Activated CD8-positive, alpha-beta T cell treated with anti-CD3 and anti-CD28 coated beads for 36 hours (primary cell): Measurements from ENCODE around the gene EHD4. TPM values are rescaled to one million over a fixed set of nuclear protein-coding genes. Genes with fewer than 3 reads are reported as not detected.

Experiments
- ATAC-seq: fragments of 200-7000 bp; cut with Tn5 transposase; one replicate; pipeline ENCODE4 v1.10.0; 2021; ENCODE audit warnings: mild to moderate bottlenecking, moderate library complexity
- CTCF ChIA-PET: fragments of 350-600 bp; sonication (Branson Sonifier 250); formaldehyde crosslinking; loops from one replicate; lab custom pipeline; 2021; ENCODE audit warnings: antibody characterized with exemption; lab: Charles Lee
- POLR2A ChIA-PET: fragments of 350-600 bp; sonication (Branson Sonifier 250); formaldehyde crosslinking; loops from one replicate; lab custom pipeline; 2021; ENCODE audit warnings: antibody characterized with exemption; lab: Charles Lee
- DNase-seq: peaks from one replicate; pipeline ENCODE4 v3.0.0-alpha.2; 2020
- H3K27ac Mint-ChIP-seq: one replicate; pipeline ENCODE4 v1.8.0; 2021; ENCODE audit warnings: mild to moderate bottlenecking, mixed read lengths
- H3K27me3 Mint-ChIP-seq: one replicate; pipeline ENCODE4 v1.8.0; 2021; ENCODE audit warnings: mixed read lengths
- H3K36me3 Mint-ChIP-seq: one replicate; pipeline ENCODE4 v1.8.0; 2021; ENCODE audit warnings: low read depth, mixed read lengths
- H3K4me1 Mint-ChIP-seq: one replicate; pipeline ENCODE4 v1.8.0; 2021; ENCODE audit warnings: low read depth, mixed read lengths
- H3K4me3 Mint-ChIP-seq: one replicate; pipeline ENCODE4 v1.8.0; 2021; ENCODE audit warnings: mild to moderate bottlenecking, moderate library complexity, mixed read lengths
- H3K9me3 Mint-ChIP-seq: one replicate; pipeline ENCODE4 v1.8.0; 2021; ENCODE audit warnings: mixed read lengths
- CTCF ChIP-seq: fragments of 200-600 bp; IDR thresholded peaks from one replicate; pipeline ENCODE4 v1.8.0; 2022; ENCODE audit warnings: antibody characterized with exemption, mild to moderate bottlenecking
- intact Hi-C: fragments of 100-400 bp; cut with micrococcal nuclease; formaldehyde crosslinking; loops from one replicate; pipeline ENCODE4 v1.10.0; 2022
- total RNA-seq, 2 experiments: library from RNA; stranded (reverse); gene quantifications; one replicate each; pipeline ENCODE4 v1.2.3, GENCODE V29; 2021

The EHD4 gene
- total RNA-seq, 2 experiments from 2014 or later = 22.3 to 22.6 TPM

- Mint-ChIP-seq H3K4me3 (no peak overlapping the region), H3K36me3 (peaks cover 7% of the 10 kb centered on the region), H3K4me1 (no peaks in the 10 kb centered on the region), H3K27me3 (no peaks in the 10 kb centered on the region), H3K27ac (no peak overlapping the region), H3K9me3 (no peaks in the 10 kb centered on the region)
- intact Hi-C loops = no loop called here
- ChIA-PET CTCF (interaction anchor here (1.1 kb wide), 1 partner anchor 45 kb away, joined by 4 read pairs; no protein-coding TSS in a partner anchor), POLR2A (interaction anchor here (1.2 kb wide), 1 partner anchor 22 kb away, joined by 3 read pairs; no protein-coding TSS in a partner anchor)
- no peak for TF ChIP-seq CTCF
- DNase-seq = no peak
- no peak for ATAC-seq
These were observed 22.8 kb downstream of the EHD4 start for GRCh38 chr15:41949401-41950126.

- Mint-ChIP-seq H3K27ac (no peak overlapping the region), H3K4me1 (no peaks in the 10 kb centered on the region), H3K36me3 (peaks cover 7% of the 10 kb centered on the region), H3K9me3 (no peaks in the 10 kb centered on the region), H3K27me3 (no peaks in the 10 kb centered on the region), H3K4me3 (no peak overlapping the region)
- DNase-seq = no peak
- POLR2A ChIA-PET = interaction anchor here (1.2 kb wide), 1 partner anchor 23 kb away, joined by 3 read pairs; no protein-coding TSS in a partner anchor
- ATAC-seq = no peak
- no peak for TF ChIP-seq CTCF
- CTCF ChIA-PET = no interaction called here
- intact Hi-C loops = no loop called here
These were observed 23.9 kb downstream of the EHD4 start for GRCh38 chr15:41948490-41948889.

- peaks cover 8% of the 10 kb centered on the region for H3K36me3 Mint-ChIP-seq
- H3K27ac Mint-ChIP-seq = no peak overlapping the region
- H3K27me3 Mint-ChIP-seq = no peaks in the 10 kb centered on the region
- ChIA-PET CTCF (no interaction called here), POLR2A (no interaction called here)
- no peak overlapping the region for H3K4me3 Mint-ChIP-seq
- ATAC-seq (no peak), DNase-seq (no peak)
- H3K4me1 Mint-ChIP-seq = no peaks in the 10 kb centered on the region
- no peaks in the 10 kb centered on the region for H3K9me3 Mint-ChIP-seq
- no peak for TF ChIP-seq CTCF
- intact Hi-C loops = no loop called here
These were observed 25.4 kb downstream of the EHD4 start for GRCh38 chr15:41946970-41947369.

- Mint-ChIP-seq H3K36me3 (peaks cover 9% of the 10 kb centered on the region), H3K27me3 (no peaks in the 10 kb centered on the region), H3K27ac (no peak overlapping the region), H3K4me1 (peaks cover 5% of the 10 kb centered on the region), H3K9me3 (no peaks in the 10 kb centered on the region), H3K4me3 (no peak overlapping the region)
- no peak for TF ChIP-seq CTCF
- intact Hi-C loops = no loop called here
- POLR2A ChIA-PET = interaction anchor here (1.2 kb wide), 1 partner anchor 39 kb away, joined by 3 read pairs; no protein-coding TSS in a partner anchor
- CTCF ChIA-PET = no interaction called here
- ATAC-seq = no peak
- DNase-seq = no peak
These were observed 26.6 kb downstream of the EHD4 start for GRCh38 chr15:41945731-41946130.

DNA sequence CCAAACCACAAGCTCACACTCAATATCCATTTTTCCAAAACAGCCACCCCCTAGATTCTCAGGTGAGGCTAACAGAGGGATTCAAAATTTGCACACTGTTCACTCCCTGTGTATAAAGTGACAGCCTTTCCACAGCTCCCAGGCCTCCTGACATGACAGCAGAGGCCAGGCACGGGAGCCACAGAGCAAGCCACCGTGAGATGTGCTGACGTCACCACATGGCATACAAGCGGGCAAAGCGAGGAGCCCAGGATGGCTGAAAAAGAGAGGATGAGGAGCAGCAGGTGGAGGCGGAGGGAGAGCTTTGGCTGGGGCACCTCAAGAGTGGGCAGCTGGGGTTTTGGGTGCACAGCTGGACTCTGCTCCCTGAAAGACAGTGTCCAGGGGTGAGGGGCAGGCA, 27.1 kb downstream of the EHD4 start:
- Mint-ChIP-seq H3K4me3 (no peak overlapping the region), H3K27me3 (no peaks in the 10 kb centered on the region), H3K9me3 (no peaks in the 10 kb centered on the region), H3K4me1 (peaks cover 10% of the 10 kb centered on the region), H3K27ac (no peak overlapping the region), H3K36me3 (peaks cover 14% of the 10 kb centered on the region)
- ATAC-seq (no peak), DNase-seq (no peak)
- no peak for TF ChIP-seq CTCF
- ChIA-PET POLR2A (interaction anchor here (1.2 kb wide), 1 partner anchor 39 kb away, joined by 3 read pairs; no protein-coding TSS in a partner anchor), CTCF (no interaction called here)
- intact Hi-C loops = no loop called here
